Endometrial microvascular endothelial cells (primary cell): Measurements from ENCODE around the gene CMC4. TPM values are rescaled to one million over a fixed set of nuclear protein-coding genes. Genes with fewer than 3 reads are reported as not detected.

Source experiments
- in situ Hi-C: cut with HindIII; loops from 2 replicates; pipeline ENCODE4 v1.10.0; 2017; ENCODE audit warnings: low sequenced_read_pairs, low pct_unique_long_range_greater_than_20kb; ENCODE audit errors: inconsistent ontology term
- total RNA-seq: library from RNA; depleted of rRNA; stranded (reverse); fragments of >200 nt; gene quantifications from one replicate; pipeline ENCODE4 v1.2.3, GENCODE V29; 2015; ENCODE audit errors: inconsistent ontology term

CMC4 gene
- total RNA-seq, 1 donor from 2014 or later: 8.3 TPM

DNA sequence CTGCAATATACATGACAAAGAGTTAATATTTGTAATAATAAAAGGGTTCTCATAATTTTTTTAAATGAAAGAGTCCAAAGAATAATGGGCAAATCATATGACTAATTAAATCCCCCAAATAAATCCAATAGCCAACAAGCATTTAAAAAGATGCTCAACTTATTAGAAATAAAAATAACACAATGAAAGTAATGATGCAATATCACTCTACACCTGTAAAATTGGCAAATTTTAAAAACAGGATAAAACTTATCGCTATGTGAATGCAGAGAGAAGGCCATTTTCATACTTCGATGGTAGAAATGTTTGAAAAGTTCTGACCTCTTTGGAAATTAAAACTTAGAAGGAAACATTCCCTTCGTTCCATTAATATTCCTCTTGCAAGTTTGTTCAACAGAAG lies 50.3 kb downstream of the CMC4 start:
- in situ Hi-C loops: no loop called here

Other genes starting within 250 kb of the CMC4 start
- gene SMIM9, start 236.5 kb downstream of the CMC4 start, total RNA-seq: not detected
- 8.4 TPM for gene F8A1, start 184.8 kb downstream of the CMC4 start, total RNA-seq
- gene F8, start 48.4 kb downstream of the CMC4 start, total RNA-seq: 0.28 TPM
- gene FUNDC2, start 44.3 kb downstream of the CMC4 start, total RNA-seq: 41.6 TPM
- gene MTCP1, start within 50 bp of the CMC4 start, total RNA-seq: 4.4 TPM
- gene BRCC3, start 372 bp upstream of the CMC4 start, total RNA-seq: 11.1 TPM
- 70.3 TPM for gene VBP1, start 145.3 kb upstream of the CMC4 start, total RNA-seq
- not detected for gene RAB39B, start 193.4 kb upstream of the CMC4 start, total RNA-seq